Amniotic stem cell (primary cell): ENCODE measurements around the gene HAVCR1.
"Not testable (repeated sequence)": the region's sequence is repeated elsewhere in the genome, so short reads cannot be mapped to it uniquely, and the experiment has no call there.

Source experiments
- DNase-seq: peaks from one replicate; lab custom pipeline; 2025; lab: John Stamatoyannopoulos, UW

HAVCR1 gene

GRCh38 chr5:157049605-157050004, 9.3 kb downstream of the HAVCR1 start:
- no peak for DNase-seq

GRCh38 chr5:157047898-157048297, 11.0 kb downstream of the HAVCR1 start:
- DNase-seq = no peak

GRCh38 chr5:157047016-157047415, 11.9 kb downstream of the HAVCR1 start:
- DNase-seq = not testable (repeated sequence)

- no peak for DNase-seq
These were observed 12.9 kb downstream of the HAVCR1 start for GRCh38 chr5:157046041-157046440.

GRCh38 chr5:157045601-157046000, 13.3 kb downstream of the HAVCR1 start:
- DNase-seq = no peak

GRCh38 chr5:157038568-157039187, 20.2 kb downstream of the HAVCR1 start:
- no peak for DNase-seq

- DNase-seq = not testable (repeated sequence)
These were observed 24.5 kb downstream of the HAVCR1 start for GRCh38 chr5:157034106-157035072.

GRCh38 chr5:157033071-157033583, 25.8 kb downstream of the HAVCR1 start:
- DNase-seq = no peak

GRCh38 chr5:157030692-157031091, 28.2 kb downstream of the HAVCR1 start:
- no peak for DNase-seq

GRCh38 chr5:157029457-157029856, 29.5 kb downstream of the HAVCR1 start:
- DNase-seq = no peak

GRCh38 chr5:157027663-157028062, 31.3 kb downstream of the HAVCR1 start:
- not testable (repeated sequence) for DNase-seq

GRCh38 chr5:157026789-157027424, 32.0 kb downstream of the HAVCR1 start:
- DNase-seq = no peak

GRCh38 chr5:157025093-157025698, 33.7 kb downstream of the HAVCR1 start:
- DNase-seq = no peak

GRCh38 chr5:157024208-157024959, 34.5 kb downstream of the HAVCR1 start:
- DNase-seq = no peak

GRCh38 chr5:157022024-157022423, 36.9 kb downstream of the HAVCR1 start:
- DNase-seq = no peak

- no peak for DNase-seq
These were observed 38.2 kb downstream of the HAVCR1 start for GRCh38 chr5:157020511-157021222.

GRCh38 chr5:157020002-157020401, 38.9 kb downstream of the HAVCR1 start:
- DNase-seq = no peak

- not testable (repeated sequence) for DNase-seq
These were observed 44.8 kb downstream of the HAVCR1 start for GRCh38 chr5:157014143-157014542.

- DNase-seq = no peak
These were observed 52.7 kb downstream of the HAVCR1 start for GRCh38 chr5:157006262-157006661.

GRCh38 chr5:157004893-157005551, 53.9 kb downstream of the HAVCR1 start:
- no peak for DNase-seq
